ENCODE results near the gene CASQ1. TPM values are rescaled to one million over a fixed set of nuclear protein-coding genes. Genes with fewer than 3 reads are reported as not detected.

The CASQ1 gene
- total RNA-seq, 1 donor from 2014 or later = 0.26 TPM

GRCh38 chr1:160167580-160167979 is 22.8 kb upstream of the CASQ1 start:
- TF ChIP-seq CTCF (conservative IDR thresholded peaks at IDR 0.05) = no peak
- Mint-ChIP-seq H3K4me1 (peaks cover 56% of the 10 kb centered on the region), H3K36me3 (ENCODE audit: low read depth) (no peaks in the 10 kb centered on the region), H3K27me3 (ENCODE audit: low read depth) (no peaks in the 10 kb centered on the region), H3K9me3 (peaks cover 2% of the 10 kb centered on the region), H3K27ac (ENCODE audit: unreplicated experiment) (no peak overlapping the region), H3K4me3 (peak overlapping the region; percentile 16)
- no peak for DNase-seq (ENCODE audit: low read depth, low spot score)

GRCh38 chr1:160168016-160168415 is 22.4 kb upstream of the CASQ1 start:
- Mint-ChIP-seq H3K4me3 (peak overlapping the region; percentile 16), H3K36me3 (ENCODE audit: low read depth) (no peaks in the 10 kb centered on the region), H3K27ac (ENCODE audit: unreplicated experiment) (no peak overlapping the region), H3K27me3 (ENCODE audit: low read depth) (no peaks in the 10 kb centered on the region), H3K4me1 (peaks cover 57% of the 10 kb centered on the region), H3K9me3 (peaks cover 2% of the 10 kb centered on the region)
- DNase-seq (ENCODE audit: low read depth, low spot score) = no peak
- TF ChIP-seq CTCF (conservative IDR thresholded peaks at IDR 0.05) = no peak

GRCh38 chr1:160168609-160169369 is 21.6 kb upstream of the CASQ1 start:
- no peak for TF ChIP-seq CTCF (conservative IDR thresholded peaks at IDR 0.05)
- Mint-ChIP-seq H3K9me3 (no peaks in the 10 kb centered on the region), H3K27ac (ENCODE audit: unreplicated experiment) (peak overlapping the region; percentile 88), H3K36me3 (ENCODE audit: low read depth) (no peaks in the 10 kb centered on the region), H3K4me1 (peaks cover 50% of the 10 kb centered on the region), H3K27me3 (ENCODE audit: low read depth) (no peaks in the 10 kb centered on the region), H3K4me3 (peak overlapping the region; percentile 66)
- DNase-seq (ENCODE audit: low read depth, low spot score) = no peak

- peak overlapping the region; percentile 88 for H3K27ac Mint-ChIP-seq (ENCODE audit: unreplicated experiment)
- no peaks in the 10 kb centered on the region for H3K9me3 Mint-ChIP-seq
- no peak for TF ChIP-seq CTCF (conservative IDR thresholded peaks at IDR 0.05)
- no peaks in the 10 kb centered on the region for H3K36me3 Mint-ChIP-seq (ENCODE audit: low read depth)
- H3K4me3 Mint-ChIP-seq = peak overlapping the region; percentile 66
- peaks cover 49% of the 10 kb centered on the region for H3K4me1 Mint-ChIP-seq
- DNase-seq (ENCODE audit: low read depth, low spot score) = peak; percentile 48
- no peaks in the 10 kb centered on the region for H3K27me3 Mint-ChIP-seq (ENCODE audit: low read depth)
These were observed 20.6 kb upstream of the CASQ1 start for GRCh38 chr1:160169553-160170399.

GRCh38 chr1:160171354-160171753 is 19.0 kb upstream of the CASQ1 start:
- DNase-seq (ENCODE audit: low read depth, low spot score) = no peak
- H3K4me3 Mint-ChIP-seq = peak overlapping the region; percentile 1
- no peaks in the 10 kb centered on the region for H3K27me3 Mint-ChIP-seq (ENCODE audit: low read depth)
- H3K36me3 Mint-ChIP-seq (ENCODE audit: low read depth) = no peaks in the 10 kb centered on the region
- H3K27ac Mint-ChIP-seq (ENCODE audit: unreplicated experiment) = peak overlapping the region; percentile 14
- no peaks in the 10 kb centered on the region for H3K9me3 Mint-ChIP-seq
- peaks cover 49% of the 10 kb centered on the region for H3K4me1 Mint-ChIP-seq
- TF ChIP-seq CTCF (conservative IDR thresholded peaks at IDR 0.05) = no peak
